ENCODE measurements around the gene KIFBP. TPM values are rescaled to one million over a fixed set of nuclear protein-coding genes. Genes with fewer than 3 reads are reported as not detected.
"Not testable (repeated sequence)": the region's sequence is repeated elsewhere in the genome, so short reads cannot be mapped to it uniquely, and the experiment has no call there.

The KIFBP gene
- total RNA-seq, 2 donors from 2014 or later: 8.2 to 13.1 TPM

DNA sequence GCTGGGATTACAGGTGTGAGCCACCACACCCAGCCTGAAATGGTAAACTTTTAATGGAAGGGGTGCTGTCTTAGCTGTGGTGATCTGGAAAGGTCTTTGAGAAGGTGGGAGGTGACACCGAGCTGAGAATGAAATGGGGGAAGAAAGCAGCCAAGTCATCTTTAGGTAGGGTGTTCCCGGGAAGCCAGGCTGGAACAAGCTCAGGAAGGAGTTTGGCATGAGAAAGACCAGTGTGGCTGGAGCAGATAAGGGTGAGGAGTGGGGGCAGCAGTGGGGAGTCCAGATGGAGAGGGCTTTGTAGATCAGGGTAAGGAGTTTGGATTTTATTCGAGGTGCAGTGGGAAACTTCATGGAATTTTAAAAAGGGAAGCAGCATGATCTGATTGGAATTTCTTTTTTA is 30.0 kb downstream of the KIFBP start:
- H3K4me1 Mint-ChIP-seq: peaks cover 6% of the 10 kb centered on the region
- peak overlapping the region; percentile 34 for H3K27ac Mint-ChIP-seq
- H3K9me3 Mint-ChIP-seq: no peaks in the 10 kb centered on the region
- H3K36me3 Mint-ChIP-seq (ENCODE audit: low read depth): peaks cover 50% of the 10 kb centered on the region
- ATAC-seq (replicated peaks): no peak
- no peak overlapping the region for H3K4me3 Mint-ChIP-seq
- no peaks in the 10 kb centered on the region for H3K27me3 Mint-ChIP-seq

DNA sequence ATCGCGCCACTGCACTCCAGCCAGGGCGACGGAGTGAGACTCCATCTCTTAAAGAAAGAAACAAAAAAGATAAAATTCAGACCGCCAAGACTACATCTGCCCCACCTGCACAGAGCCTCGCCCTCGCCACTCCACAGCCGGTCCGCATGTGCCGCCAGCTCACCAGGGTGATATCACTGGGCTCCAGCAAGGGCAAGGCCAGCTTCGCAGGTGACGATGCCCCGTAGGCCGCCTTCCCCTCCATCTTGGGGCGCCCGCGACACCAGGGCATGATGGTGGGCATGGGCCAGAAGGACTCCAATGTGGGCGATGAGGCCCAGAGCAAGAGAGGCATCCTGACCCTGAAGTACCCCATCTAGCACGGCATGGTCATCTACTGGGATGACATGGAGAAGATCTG is 34.0 kb downstream of the KIFBP start:
- no peak overlapping the region for H3K27ac Mint-ChIP-seq
- no peaks in the 10 kb centered on the region for H3K9me3 Mint-ChIP-seq
- no peaks in the 10 kb centered on the region for H3K4me1 Mint-ChIP-seq
- no peak overlapping the region for H3K4me3 Mint-ChIP-seq
- no peak for ATAC-seq (replicated peaks)
- H3K27me3 Mint-ChIP-seq: no peaks in the 10 kb centered on the region
- peaks cover 16% of the 10 kb centered on the region for H3K36me3 Mint-ChIP-seq (ENCODE audit: low read depth)

DNA sequence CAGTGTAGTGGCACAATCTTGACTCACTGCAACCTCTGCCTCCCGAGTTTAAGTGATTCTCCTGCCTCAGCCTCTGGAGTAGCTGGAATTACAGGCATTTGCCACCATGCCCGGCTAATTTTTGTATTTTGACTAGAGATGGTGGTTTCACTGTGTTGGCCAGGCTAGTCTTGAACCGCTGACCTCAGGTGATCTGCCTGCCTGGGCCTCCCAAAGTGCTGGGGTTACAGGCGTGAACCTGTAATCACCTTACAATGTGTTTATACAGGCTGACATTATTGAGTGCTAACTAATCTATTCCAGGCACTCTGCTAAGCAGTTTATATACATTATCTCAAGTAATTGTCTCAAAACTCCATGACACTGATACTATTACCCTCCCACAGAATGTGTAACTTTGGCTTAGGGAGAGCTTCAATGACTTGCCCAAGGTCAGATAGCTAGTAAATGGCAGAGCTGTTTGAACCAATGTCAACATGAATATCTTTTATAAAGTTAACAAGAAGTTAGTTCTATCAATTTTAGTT is 36.8 kb downstream of the KIFBP start:
- H3K4me3 Mint-ChIP-seq: no peak overlapping the region
- no peaks in the 10 kb centered on the region for H3K27me3 Mint-ChIP-seq
- H3K9me3 Mint-ChIP-seq: no peaks in the 10 kb centered on the region
- H3K36me3 Mint-ChIP-seq (ENCODE audit: low read depth): no peaks in the 10 kb centered on the region
- no peaks in the 10 kb centered on the region for H3K4me1 Mint-ChIP-seq
- ATAC-seq (replicated peaks): no peak
- H3K27ac Mint-ChIP-seq: no peak overlapping the region

DNA sequence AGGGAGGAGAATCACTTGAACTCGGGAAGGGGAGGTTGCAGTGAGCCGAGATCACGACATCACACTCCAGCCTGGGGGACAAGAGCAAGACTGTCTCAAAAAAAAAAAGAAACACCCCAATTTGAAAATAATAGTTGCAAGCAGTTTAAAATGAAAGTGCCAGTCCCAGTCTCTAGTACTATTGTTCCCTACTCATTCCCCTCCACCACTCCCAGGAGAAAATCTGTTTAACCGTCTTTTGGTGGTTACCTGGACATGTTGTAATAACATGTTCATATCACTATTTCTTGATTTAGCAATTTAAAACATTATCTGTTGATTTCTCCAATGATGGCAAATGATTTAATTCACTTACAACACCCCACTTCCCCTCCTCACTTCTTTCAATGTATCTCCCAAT is 44.7 kb downstream of the KIFBP start:
- Mint-ChIP-seq H3K9me3 (no peaks in the 10 kb centered on the region), H3K4me3 (no peak overlapping the region), H3K36me3 (ENCODE audit: low read depth) (no peaks in the 10 kb centered on the region), H3K4me1 (peaks cover 3% of the 10 kb centered on the region), H3K27me3 (no peaks in the 10 kb centered on the region), H3K27ac (no peak overlapping the region)
- ATAC-seq (replicated peaks): no peak

DNA sequence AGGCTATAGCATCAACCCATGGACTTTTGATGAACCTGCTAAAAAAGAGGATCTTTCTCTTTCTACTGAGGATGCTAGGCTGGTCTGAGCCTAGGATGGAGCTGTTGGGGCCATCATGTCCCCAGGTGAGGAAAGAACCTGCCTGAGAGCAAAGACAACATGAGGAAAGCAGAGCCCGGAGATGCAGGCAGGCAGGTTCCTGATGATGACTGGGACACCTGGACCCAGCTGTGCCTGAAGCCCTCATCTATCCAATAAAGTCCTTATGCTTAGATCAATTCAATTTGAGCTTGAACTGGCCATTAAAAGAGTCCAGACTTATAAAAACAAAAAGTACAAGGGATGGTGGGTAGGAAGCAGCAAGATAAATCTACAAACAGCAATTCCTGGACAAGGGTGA is 48.9 kb downstream of the KIFBP start:
- no peaks in the 10 kb centered on the region for H3K9me3 Mint-ChIP-seq
- no peak overlapping the region for H3K27ac Mint-ChIP-seq
- H3K4me1 Mint-ChIP-seq: no peaks in the 10 kb centered on the region
- no peaks in the 10 kb centered on the region for H3K27me3 Mint-ChIP-seq
- no peak overlapping the region for H3K4me3 Mint-ChIP-seq
- ATAC-seq (replicated peaks): no peak
- H3K36me3 Mint-ChIP-seq (ENCODE audit: low read depth): no peaks in the 10 kb centered on the region

DNA sequence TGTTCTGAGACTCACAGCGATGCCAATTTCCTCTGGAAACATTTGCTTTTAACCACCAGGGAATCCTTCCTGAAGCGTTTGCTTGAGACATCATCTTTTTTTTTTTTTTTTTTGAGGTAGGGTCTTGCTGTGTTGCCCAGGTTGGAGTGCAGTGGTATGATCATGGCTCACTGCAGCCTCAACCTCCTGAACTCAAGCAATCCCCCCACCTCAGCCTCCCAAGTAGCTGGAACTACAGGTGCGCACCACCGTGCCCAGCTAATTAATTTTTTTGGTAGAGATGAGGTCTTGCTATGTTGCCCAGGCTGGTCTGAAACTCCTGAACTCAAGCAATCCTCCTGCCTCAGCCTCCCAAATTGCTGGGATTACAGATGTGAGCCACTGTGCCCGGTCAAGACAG is 52.3 kb downstream of the KIFBP start:
- not testable (repeated sequence) for H3K27ac Mint-ChIP-seq; ATAC-seq (replicated peaks); H3K27me3 Mint-ChIP-seq; H3K4me3 Mint-ChIP-seq; H3K9me3 Mint-ChIP-seq; H3K36me3 Mint-ChIP-seq (ENCODE audit: low read depth)
- H3K4me1 Mint-ChIP-seq: peaks cover 19% of the 10 kb centered on the region

DNA sequence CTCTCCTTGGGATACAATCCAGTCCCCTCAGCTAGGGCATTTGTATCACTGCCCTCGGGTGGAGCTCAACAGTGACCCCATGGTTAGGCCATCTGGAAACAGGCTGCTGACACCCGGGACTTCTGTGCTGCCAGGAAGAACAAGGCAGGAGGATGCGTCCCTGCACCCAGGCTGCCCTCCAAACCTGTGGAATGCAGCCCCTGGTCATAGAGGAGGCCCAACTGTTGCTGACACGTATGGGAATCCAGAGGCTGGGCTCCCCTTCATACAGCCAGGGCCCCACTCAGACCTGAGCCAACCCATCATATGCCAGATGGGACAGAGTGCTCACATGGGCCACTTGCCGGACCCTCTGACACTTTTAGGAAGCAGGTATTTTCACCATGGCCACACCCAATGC is 53.8 kb downstream of the KIFBP start:
- Mint-ChIP-seq H3K4me3 (no peak overlapping the region), H3K9me3 (no peaks in the 10 kb centered on the region)
- no peak for ATAC-seq (replicated peaks)

DNA sequence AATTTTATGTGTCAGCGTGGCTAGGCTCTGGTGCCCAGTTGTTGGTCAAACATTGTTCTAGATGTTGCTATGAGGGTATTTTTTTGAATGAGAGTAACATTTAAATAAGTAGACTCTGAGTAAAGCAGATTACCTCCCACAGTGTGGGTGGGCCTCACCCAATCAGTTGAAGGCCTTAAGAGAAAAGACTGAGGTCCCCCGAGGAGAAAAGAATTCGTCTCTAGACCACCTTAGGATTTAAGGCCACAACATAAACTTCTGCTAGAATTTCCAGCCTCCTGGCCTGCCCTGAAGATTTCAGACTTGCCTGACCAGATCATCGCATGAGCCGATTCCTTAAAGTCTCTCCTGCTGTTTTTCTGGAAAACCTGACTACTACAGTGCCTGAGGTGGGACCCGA is 54.2 kb downstream of the KIFBP start:
- Mint-ChIP-seq H3K4me1 (peaks cover 25% of the 10 kb centered on the region), H3K27me3 (no peaks in the 10 kb centered on the region), H3K4me3 (peak overlapping the region; percentile 74), H3K9me3 (no peaks in the 10 kb centered on the region), H3K36me3 (ENCODE audit: low read depth) (peaks cover 9% of the 10 kb centered on the region), H3K27ac (no peak overlapping the region)
- ATAC-seq (replicated peaks): no peak

More for the DNA sequence above, 53.8 kb downstream of the KIFBP start:
- Mint-ChIP-seq H3K4me1 (peaks cover 25% of the 10 kb centered on the region), H3K27ac (no peak overlapping the region), H3K27me3 (no peaks in the 10 kb centered on the region), H3K36me3 (ENCODE audit: low read depth) (peaks cover 9% of the 10 kb centered on the region)

DNA sequence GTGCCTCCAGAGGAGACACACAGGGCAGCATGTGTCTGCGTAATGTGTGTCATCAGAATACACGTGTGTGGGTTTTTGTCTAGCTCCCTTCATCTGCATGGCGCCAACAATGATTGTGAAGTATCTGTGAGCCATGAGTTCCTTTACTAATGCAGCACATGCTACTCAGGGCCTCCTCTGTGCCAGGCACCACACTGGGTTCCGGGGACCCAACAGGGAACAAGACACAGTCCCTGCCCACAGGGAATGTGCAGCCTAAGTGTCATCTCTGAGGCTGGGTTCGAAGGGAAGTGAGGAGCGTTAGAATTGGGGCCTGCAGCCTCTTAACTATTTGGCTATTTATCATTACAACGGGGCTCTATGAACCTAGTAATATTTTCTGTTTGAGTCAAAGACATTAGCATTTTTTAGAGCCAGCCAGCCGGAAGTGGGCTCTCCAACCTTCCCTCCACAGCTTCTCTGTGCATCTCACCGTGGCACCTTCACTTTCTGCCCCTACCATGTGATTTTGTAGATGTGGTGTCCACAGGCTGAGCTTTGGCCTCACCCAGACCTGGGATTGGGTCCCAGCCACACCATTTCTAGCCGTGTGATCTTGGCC is 55.4 kb downstream of the KIFBP start:
- H3K4me1 Mint-ChIP-seq: peaks cover 28% of the 10 kb centered on the region
- H3K36me3 Mint-ChIP-seq (ENCODE audit: low read depth): peaks cover 9% of the 10 kb centered on the region
- peak overlapping the region; percentile 95 for H3K27ac Mint-ChIP-seq
- no peaks in the 10 kb centered on the region for H3K27me3 Mint-ChIP-seq
- peak; percentile 30 for ATAC-seq (replicated peaks)
- H3K9me3 Mint-ChIP-seq: no peaks in the 10 kb centered on the region
- H3K4me3 Mint-ChIP-seq: peak overlapping the region; percentile 74

DNA sequence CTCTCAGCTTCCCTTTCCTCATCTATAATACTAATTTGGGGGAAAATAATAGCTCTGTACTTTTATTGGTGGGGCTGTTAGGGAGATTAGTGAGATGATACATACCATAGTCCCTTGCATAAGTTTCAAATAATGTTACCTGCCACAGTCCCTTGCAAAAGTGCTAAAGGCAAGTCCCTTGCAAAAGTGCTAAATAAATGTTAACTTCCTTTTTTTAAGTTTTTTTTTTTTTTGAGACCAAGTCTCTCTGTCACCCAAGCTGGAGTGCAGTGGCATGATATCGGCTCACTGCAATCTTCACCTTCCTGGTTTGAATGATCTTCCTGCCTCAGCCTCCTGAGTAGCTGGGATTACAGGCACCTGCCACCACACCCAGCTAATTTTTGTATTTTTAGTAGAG is 55.9 kb downstream of the KIFBP start:
- Mint-ChIP-seq H3K36me3 (ENCODE audit: low read depth) (peaks cover 9% of the 10 kb centered on the region), H3K27ac (peak overlapping the region; percentile 95), H3K4me1 (peaks cover 30% of the 10 kb centered on the region), H3K27me3 (no peaks in the 10 kb centered on the region), H3K9me3 (no peaks in the 10 kb centered on the region), H3K4me3 (peak overlapping the region; percentile 74)
- ATAC-seq (replicated peaks): no peak

DNA sequence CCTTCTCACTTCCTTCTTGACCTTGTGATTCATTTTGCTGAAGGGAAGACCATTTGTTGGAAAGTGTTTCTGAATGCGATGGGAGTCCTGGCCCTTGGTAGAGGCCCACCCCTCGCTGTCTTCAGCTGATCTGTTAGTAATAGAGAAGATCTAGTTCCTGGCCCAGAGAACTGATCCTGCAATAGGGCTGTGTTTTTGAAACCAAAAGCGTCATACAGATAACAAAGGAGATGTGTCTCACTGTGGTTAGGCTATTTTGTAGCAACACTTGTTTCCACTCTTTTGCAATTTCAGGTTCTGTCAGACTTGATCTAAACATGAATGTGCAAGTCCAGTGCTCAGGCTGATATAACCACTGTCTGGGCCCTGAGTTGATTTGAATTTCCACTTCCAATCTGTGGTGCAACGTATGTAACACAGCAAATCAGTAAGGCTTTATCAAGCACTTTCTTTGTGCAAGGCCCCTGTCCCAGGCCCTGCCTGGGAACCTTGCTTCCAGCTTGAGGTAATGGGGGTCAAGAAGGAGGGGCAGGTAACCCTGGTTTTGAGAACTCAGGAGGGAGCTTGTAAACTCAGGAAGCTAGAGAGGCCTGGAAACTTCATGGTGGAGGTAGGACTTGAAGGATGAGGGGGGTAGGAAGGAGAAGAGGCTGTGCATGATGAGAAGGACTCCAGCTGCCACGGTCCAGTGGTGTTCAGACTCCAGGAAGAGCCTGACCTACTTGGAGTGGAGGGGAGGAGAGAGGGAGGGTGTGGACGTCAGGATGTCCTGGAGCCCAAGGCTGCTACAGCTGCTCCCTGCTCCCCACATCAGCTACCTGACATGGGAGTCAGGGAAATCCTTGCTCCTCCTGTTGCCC is 57.1 kb downstream of the KIFBP start:
- Mint-ChIP-seq H3K4me3 (peak overlapping the region; percentile 74), H3K36me3 (ENCODE audit: low read depth) (peaks cover 9% of the 10 kb centered on the region), H3K9me3 (no peaks in the 10 kb centered on the region), H3K27me3 (no peaks in the 10 kb centered on the region), H3K27ac (peak overlapping the region; percentile 95), H3K4me1 (peaks cover 30% of the 10 kb centered on the region)
- ATAC-seq (replicated peaks): peak; percentile 82

DNA sequence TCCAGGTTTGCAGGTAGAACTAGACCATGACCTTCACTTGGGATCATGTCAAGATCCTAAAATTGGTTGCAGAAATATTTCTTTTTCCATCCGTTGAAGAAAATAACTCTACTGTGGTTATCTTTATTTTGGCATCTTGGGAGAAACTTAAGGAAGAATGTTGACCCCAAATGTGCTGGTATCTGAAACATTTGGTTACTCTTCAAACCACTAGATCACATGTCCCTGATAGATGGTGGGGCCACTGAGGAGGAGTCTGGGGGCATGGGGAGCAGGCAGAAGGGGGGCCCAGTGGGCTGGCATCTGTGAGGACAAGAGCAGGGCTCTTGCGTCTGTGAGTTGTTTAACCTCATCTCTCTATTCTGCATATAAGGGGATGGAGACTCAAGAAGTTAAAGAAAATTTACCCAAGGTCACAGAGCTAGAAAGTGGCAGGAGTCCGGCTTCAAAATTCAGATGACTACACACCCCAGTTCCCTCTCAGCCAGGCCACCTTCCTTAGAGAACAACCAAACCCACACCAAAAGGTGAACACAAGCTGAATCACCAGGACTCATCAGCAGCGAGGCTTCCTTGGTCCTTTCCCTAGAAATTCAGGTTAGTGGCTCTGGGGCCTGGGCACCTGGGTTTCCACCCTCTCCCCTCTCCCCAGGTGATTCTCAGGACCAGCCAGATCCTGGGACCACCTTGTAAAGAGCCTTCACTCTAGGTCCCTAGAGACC is 58.7 kb downstream of the KIFBP start:
- Mint-ChIP-seq H3K27ac (peak overlapping the region; percentile 95), H3K4me1 (peaks cover 40% of the 10 kb centered on the region), H3K9me3 (no peaks in the 10 kb centered on the region), H3K27me3 (no peaks in the 10 kb centered on the region), H3K36me3 (ENCODE audit: low read depth) (peaks cover 9% of the 10 kb centered on the region), H3K4me3 (peak overlapping the region; percentile 74)
- peak; percentile 34 for ATAC-seq (replicated peaks)

DNA sequence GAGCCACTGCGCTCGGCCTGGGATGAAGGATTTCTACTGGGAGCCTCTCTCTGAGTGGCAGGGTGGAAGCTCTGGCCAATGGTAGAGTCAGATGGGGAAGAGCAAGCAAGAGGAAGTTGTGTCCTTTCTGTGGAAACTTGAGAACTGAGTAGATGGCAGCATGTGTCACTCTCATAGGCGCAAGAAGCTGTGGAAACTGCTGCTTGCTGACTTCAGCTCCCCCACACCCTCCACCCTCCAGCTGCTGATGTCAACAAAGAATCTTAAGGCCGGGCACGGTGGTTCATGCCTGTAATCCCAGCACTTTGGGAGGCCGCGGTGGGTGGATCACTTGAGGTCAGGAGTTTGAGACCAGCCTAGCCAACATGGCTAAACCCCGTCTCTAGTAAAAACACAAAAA is 59.5 kb downstream of the KIFBP start:
- H3K36me3 Mint-ChIP-seq (ENCODE audit: low read depth): peaks cover 9% of the 10 kb centered on the region
- H3K4me1 Mint-ChIP-seq: peaks cover 44% of the 10 kb centered on the region
- peak overlapping the region; percentile 74 for H3K4me3 Mint-ChIP-seq
- H3K27ac Mint-ChIP-seq: peak overlapping the region; percentile 95
- no peaks in the 10 kb centered on the region for H3K9me3 Mint-ChIP-seq
- no peaks in the 10 kb centered on the region for H3K27me3 Mint-ChIP-seq
- ATAC-seq (replicated peaks): peak; percentile 64

DNA sequence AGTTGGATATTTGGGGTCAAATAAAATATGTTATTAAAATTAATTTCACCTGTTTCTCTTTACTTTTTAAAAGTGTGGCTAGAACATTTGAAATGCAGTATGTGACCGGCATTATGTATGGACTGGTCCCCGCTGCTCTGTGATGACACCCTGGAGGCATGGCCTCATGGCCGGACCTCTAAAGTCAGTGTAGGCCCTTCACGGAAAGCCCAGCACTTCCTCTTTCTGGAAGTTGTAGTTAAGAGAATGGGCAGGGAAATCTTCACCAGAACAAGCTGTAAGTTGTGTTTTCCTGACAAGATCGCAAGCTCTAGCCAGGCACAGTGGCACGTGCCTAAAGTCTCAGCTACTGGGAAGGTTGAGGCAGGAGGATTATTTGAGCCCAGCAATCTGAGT is 61.0 kb downstream of the KIFBP start:
- ATAC-seq (replicated peaks): no peak
- Mint-ChIP-seq H3K27ac (peak overlapping the region; percentile 26), H3K36me3 (ENCODE audit: low read depth) (peaks cover 9% of the 10 kb centered on the region), H3K27me3 (no peaks in the 10 kb centered on the region), H3K4me3 (no peak overlapping the region), H3K4me1 (peaks cover 34% of the 10 kb centered on the region), H3K9me3 (no peaks in the 10 kb centered on the region)
